ENCODE results near the gene ASB3.

The ASB3 gene

GRCh38 chr2:53641290-53641689 lies 145.5 kb downstream of the ASB3 start:
- no peak for DNase-seq

DNA sequence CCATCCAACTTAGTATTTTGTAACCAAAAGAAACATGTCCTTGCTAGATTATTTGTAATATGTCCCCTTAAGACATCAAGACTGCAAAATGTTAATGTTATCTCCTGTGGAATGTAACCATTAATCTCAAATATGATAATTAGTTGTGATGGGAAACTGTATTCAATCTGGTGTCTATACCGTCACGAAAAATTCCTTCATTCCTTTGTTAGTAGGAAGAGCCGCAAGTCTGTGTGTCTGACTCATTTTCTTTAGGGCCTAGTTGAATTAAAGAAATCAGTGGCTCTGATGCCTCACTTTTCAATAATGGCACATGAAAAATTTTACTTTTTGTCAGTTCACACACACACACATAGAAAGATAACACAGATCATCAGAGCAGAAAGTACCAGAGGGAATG lies 146.3 kb downstream of the ASB3 start:
- no peak for DNase-seq

GRCh38 chr2:53636596-53636995 lies 150.2 kb downstream of the ASB3 start:
- DNase-seq = no peak

DNA sequence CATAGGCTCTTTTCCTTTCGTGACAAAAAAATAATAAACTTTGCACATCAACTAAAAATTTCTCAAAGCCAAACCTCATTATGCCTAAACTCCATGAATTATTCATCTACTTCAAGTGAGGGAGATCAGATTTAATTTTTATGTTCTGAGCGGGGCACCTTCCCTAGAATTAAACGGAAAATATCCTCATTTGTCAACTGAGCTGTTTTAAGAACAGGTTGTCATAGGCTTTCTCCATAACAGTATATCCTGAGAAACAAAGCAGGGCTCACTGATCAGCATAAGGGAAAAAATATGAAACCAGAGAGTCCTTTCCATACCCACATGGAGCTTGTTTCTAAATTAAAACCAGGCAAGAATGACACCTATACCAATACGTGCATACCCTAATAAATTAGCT lies 150.6 kb downstream of the ASB3 start:
- DNase-seq = no peak

- no peak for DNase-seq
Observed at GRCh38 chr2:53635694-53636093, 151.1 kb downstream of the ASB3 start.

DNA sequence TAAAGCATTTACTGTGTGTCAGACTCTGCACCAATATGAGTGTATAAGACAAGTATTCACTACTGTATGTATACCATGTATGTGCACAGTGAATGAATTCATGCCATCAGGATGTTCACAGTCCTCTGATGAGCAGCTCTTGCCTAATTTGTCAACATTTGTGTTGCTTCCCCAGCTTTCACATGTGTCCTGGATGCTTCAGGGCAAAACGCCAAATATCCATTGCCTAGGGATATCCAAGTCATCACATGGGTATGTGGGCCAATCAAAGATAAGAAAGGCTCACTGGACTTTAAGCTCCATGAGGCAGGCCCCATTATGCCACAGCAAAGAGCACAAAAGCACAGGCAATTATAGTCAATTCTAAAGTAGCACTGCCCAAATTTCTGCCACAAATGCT lies 153.3 kb downstream of the ASB3 start:
- DNase-seq = no peak

DNA sequence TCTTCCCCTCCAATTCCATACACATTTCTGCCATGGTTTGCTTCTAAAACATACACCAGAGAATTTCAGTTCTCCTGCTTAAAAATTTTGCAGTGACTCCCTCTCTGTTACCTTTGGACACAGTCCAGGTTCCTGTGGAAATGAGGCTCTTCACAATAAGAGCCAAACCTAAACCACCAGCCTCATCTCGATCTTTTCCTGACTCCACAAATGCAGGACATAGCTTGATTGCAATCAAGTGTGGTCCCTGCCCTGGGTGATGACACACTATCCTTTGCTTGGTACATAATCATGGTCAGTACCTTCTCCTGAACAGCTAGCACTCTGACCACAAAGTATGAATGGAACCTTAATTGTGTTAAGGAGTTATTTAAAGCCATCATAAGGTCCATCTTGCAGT lies 154.0 kb downstream of the ASB3 start:
- DNase-seq = peak; percentile 14

DNA sequence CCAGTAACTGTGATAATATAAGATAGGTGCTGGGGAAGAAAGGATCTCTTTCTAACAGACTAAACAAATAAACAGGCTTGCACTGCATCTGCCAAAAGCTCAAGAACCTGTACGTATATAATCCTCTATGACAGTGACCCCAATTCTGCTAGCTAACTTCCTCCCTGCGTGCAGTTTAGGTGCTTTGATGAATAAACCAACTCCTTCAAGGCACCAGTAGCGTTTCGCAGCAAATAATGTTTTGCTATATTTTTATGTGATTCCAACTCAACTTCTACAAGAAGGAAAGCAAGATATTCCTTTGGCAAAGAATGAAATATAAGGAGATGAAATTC lies 154.7 kb downstream of the ASB3 start:
- DNase-seq = no peak

DNA sequence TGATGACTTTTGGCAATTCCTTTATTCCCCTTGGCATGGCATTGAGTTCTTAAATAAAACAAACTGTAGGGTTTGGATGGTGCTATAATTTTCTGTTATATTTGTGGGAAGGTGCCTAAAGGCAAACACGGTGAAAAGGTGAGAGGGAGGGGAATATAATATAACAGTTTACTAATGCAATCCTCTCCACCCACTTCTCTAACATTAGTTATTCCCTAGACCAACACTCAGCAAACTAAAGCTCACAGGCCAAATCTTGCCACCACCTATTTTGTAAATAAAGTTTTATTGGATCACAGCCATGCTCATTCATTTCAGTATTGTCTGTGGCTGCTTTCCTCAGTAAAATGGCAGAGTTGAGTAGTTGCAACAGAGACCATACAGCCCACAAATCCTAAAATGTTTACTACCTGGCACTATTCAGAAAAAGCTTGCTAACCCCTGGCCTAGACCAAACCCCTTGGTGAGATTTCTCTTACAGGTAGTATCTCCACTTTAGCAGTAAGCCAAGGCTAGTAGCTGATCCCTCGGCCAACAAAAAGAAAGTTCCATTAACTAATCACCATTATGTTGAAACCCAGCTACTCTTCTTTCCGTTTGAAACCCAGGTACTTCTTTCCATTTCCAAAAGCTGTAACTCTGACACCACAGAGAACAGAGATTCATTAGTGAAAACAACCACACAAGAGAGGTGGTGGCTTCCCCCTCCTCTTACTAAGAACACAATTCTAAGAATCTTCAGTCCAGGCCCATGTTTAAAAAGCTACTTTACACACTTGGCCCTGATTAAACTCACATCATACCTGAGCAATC lies 155.2 kb downstream of the ASB3 start:
- no peak for DNase-seq

DNA sequence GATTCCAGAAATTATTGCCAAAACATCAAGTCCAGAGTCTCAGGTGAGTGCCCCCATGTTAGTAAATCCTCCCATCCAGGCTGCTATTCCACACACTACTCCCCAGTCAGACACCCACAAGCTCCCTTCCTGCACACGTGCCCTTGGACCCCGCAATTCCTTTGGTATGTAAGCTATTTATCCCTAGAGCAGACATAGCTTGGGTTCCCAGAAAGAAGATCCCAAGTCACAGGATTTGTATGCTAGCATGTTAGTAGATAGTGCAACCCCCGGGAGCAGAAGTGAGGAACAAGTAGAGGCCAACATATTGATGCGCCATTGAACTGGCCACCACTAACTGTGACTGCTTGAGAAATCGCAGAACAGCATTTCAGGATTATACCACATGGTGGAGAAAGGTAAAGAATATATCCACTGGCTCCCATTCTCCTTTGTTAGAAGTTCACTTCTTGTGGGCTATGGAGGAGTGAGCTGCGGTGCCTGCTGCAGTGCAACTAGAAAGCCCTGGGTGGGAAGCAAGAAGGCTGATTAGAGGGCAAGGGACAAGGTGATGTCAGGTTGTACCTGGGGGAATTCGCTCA lies 156.6 kb downstream of the ASB3 start:
- no peak for DNase-seq

- DNase-seq = no peak
Observed at GRCh38 chr2:53629501-53629900, 157.3 kb downstream of the ASB3 start.

DNA sequence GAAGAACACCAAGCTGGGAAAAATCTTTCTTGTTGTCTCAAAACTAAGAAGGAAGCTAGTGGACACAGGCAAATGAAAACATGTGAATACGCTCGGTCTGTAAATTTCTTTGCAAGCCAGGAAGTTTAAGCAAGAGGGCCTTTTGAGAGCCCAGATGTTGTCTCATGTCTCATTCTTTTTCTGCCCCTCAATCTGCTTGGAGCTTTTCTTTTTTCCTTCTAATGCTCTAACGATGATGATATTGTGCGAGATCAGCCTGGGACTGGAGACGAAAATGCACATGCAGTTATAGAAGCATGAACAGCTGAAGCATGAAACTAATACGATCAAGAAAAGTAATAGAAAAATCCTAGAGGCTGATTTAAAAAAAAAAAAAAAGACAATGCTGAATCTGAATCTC lies 157.8 kb downstream of the ASB3 start:
- no peak for DNase-seq

DNA sequence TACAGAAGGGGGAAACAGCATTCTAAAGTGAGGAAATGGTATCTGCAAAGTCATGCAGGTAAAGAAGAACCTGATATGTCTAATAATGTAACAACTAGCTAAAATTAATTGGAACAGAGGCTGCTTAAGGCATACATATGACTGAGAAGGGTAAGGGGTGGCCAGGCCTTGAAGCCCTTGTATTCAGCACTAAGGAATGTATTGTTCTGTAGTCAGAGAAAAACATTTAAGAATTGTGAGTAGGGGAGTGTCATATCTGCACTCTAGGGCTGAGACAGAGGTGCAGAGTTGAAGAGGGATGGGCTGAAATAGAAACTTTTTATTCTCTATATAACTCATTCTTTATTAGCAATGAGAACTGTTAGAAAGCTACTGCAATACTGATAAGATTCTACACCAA lies 164.6 kb downstream of the ASB3 start:
- no peak for DNase-seq

DNA sequence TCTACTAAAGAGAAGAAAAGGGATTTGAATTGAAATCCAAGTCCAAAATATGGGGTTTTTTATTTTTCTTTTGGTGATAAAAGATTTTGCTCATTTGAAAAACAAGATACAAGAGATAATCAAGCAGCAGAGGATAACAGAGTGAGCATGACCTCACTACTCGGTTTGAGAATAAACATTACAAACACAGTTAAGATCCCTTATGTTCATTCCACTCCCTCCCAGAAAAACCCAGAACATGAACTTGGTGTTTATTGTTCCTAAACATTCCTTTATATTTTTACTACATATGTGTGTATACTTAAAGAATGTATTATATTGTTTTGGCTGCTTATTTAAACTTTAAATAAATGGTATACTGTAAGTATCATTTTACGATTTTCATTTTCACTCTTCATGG lies 165.8 kb downstream of the ASB3 start:
- no peak for DNase-seq

All from DMS53 (cell line).